ENCODE measurements around the gene RFTN1. TPM values are rescaled to one million over a fixed set of nuclear protein-coding genes. Genes with fewer than 3 reads are reported as not detected.
A peak's percentile ranks its signal among the peaks of the same experiment; 100 is the strongest.

RFTN1 gene
- total RNA-seq, 1 donor from 2014 or later, result 84.1 TPM

DNA sequence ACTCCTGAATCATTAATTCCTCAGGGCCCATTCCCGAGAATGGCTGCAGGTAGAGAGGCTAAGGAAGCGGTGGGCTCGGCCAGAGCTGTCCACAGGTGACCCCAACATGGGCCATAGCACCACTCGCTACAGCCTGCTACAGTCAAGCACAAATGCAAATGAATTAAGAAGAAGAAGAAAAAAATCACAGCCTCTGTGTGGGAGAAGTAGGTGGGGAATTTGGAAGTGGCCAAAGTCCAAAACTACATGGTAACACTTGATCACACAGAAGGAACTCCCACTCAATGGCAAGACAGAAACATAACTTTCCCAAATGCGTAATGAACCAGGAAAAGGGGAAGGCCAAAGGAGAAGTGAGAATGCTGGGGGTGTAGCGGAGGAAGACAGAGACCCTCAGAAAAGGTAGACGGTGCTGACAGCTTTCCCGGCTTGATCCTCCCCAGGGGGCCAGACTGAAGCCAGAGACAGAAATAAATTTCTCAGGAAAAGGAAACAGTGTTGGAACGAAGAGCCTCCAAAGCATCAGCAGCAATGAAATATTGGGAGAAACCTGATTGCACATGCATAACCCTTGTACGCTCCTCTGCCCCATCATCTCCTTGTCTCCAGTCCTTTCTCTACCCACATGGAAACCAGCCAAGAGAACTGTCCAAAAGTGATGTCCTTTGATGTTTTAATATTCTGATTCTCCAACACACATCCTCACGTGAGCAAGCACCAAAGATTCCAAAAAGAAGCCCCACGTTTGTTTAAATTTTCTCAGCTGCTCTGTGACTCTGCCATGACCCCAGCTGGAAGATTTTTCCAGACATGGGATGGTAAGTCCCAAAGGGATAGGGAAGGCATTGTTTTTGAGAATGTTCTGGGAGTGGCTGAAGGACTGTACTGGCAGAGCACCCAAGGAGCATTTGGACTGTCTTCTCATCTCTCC is 140.9 kb downstream of the RFTN1 start:
- no peak for DNase-seq (ENCODE audit: extremely low spot score, unreplicated experiment)
- peaks cover 50% of the 10 kb centered on the region for H3K4me1 Mint-ChIP-seq (ENCODE audit: unreplicated experiment)
- no peaks in the 10 kb centered on the region for H3K9me3 Mint-ChIP-seq (ENCODE audit: unreplicated experiment)
- TF ChIP-seq, protein P1, sequence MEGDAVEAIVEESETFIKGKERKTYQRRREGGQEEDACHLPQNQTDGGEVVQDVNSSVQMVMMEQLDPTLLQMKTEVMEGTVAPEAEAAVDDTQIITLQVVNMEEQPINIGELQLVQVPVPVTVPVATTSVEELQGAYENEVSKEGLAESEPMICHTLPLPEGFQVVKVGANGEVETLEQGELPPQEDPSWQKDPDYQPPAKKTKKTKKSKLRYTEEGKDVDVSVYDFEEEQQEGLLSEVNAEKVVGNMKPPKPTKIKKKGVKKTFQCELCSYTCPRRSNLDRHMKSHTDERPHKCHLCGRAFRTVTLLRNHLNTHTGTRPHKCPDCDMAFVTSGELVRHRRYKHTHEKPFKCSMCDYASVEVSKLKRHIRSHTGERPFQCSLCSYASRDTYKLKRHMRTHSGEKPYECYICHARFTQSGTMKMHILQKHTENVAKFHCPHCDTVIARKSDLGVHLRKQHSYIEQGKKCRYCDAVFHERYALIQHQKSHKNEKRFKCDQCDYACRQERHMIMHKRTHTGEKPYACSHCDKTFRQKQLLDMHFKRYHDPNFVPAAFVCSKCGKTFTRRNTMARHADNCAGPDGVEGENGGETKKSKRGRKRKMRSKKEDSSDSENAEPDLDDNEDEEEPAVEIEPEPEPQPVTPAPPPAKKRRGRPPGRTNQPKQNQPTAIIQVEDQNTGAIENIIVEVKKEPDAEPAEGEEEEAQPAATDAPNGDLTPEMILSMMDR (IDR thresholded peaks at IDR 0.05), result no peak
- no peak overlapping the region for H3K4me3 Mint-ChIP-seq (ENCODE audit: unreplicated experiment)
- peaks cover 53% of the 10 kb centered on the region for H3K36me3 Mint-ChIP-seq (ENCODE audit: unreplicated experiment)
- peak overlapping the region; percentile 17 for H3K27ac Mint-ChIP-seq (ENCODE audit: unreplicated experiment)
- H3K27me3 Mint-ChIP-seq (ENCODE audit: unreplicated experiment), result no peaks in the 10 kb centered on the region

DNA sequence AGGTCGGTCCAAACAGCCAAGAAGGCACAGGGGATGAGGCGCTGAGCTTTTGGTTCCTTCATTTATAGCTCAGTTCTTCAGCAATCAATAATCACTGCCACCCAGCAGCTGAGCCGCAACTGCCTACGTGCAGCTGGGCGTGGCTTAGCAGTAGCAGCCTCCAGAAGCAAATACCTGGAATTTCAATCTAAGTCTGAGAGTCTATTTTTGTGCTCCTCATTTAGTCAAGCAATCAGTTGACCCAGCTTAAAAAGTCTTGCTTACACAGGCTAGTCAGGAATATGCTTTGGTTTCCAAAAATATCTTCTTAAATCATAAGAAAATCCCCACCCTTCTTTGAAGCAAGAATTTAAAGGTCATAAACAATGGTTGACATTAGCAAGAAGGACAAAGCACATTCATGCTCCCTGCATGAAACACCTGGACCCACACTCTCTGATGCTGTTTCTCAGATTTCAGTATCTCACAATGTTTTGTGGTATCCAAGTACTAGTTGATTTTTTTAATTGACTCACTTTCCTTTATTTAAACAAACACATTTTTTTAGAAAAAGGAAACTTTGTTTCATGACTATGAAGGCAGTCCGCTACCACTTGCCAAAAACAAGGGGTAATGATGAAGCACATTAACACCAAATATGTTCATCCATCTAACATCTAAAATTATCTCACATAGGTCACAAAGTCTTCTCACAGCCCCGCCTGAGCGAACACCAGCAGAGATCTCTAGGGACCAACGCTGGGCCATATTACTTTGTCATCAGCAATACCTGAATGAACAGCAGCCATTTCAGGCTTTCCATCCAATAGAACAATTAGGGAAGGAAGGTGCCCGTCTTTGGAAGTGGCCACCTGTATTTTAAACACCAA is 142.4 kb downstream of the RFTN1 start:
- DNase-seq (ENCODE audit: extremely low spot score, unreplicated experiment), result no peak
- Mint-ChIP-seq H3K4me3 (ENCODE audit: unreplicated experiment) (no peak overlapping the region), H3K27me3 (ENCODE audit: unreplicated experiment) (no peaks in the 10 kb centered on the region), H3K4me1 (ENCODE audit: unreplicated experiment) (peaks cover 48% of the 10 kb centered on the region), H3K9me3 (ENCODE audit: unreplicated experiment) (no peaks in the 10 kb centered on the region), H3K27ac (ENCODE audit: unreplicated experiment) (no peak overlapping the region), H3K36me3 (ENCODE audit: unreplicated experiment) (peaks cover 57% of the 10 kb centered on the region)
- TF ChIP-seq, protein P1 (IDR thresholded peaks at IDR 0.05), result no peak

DNA sequence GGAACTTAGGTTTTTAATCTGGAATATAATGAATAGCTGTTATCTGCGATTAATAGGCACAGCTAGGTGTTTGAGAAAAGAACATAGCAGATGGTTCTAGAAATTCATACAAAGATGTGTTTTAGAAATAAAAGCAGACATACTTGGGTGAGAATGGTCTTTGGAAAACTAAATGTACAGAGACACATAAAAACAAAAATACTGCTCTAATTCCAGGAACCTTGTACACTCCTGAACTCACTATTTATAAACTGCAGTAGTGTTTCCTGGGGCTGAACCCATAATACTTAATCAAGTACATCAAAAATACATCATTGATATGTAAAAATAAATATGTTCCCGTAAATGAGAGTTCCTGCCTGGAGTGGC is 143.0 kb downstream of the RFTN1 start:
- TF ChIP-seq, protein P1 (IDR thresholded peaks at IDR 0.05), result no peak
- no peaks in the 10 kb centered on the region for H3K27me3 Mint-ChIP-seq (ENCODE audit: unreplicated experiment)
- no peak overlapping the region for H3K4me3 Mint-ChIP-seq (ENCODE audit: unreplicated experiment)
- H3K36me3 Mint-ChIP-seq (ENCODE audit: unreplicated experiment), result peaks cover 57% of the 10 kb centered on the region
- H3K27ac Mint-ChIP-seq (ENCODE audit: unreplicated experiment), result no peak overlapping the region
- no peak for DNase-seq (ENCODE audit: extremely low spot score, unreplicated experiment)
- peaks cover 48% of the 10 kb centered on the region for H3K4me1 Mint-ChIP-seq (ENCODE audit: unreplicated experiment)
- H3K9me3 Mint-ChIP-seq (ENCODE audit: unreplicated experiment), result no peaks in the 10 kb centered on the region

DNA sequence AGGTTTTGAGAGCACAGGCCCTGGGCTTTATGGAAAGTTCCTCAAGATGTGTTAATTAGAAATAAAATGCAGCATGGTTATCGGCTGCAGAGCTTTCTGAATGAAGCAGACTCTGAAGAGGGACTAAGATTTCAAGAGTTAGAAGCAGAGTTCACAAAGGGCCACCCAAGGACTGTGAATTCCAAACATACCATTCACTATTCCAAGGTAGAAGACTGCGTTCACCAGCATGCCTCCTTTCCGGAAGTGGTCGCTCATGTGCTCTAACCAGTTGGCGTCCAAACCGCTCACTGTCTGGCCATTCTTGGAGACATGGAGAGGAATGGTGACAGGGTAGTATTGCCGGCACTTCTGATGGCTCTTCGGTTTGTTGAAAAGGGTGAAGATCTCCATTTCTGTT is 143.6 kb downstream of the RFTN1 start:
- peaks cover 55% of the 10 kb centered on the region for H3K36me3 Mint-ChIP-seq (ENCODE audit: unreplicated experiment)
- H3K9me3 Mint-ChIP-seq (ENCODE audit: unreplicated experiment), result no peaks in the 10 kb centered on the region
- H3K4me1 Mint-ChIP-seq (ENCODE audit: unreplicated experiment), result peaks cover 49% of the 10 kb centered on the region
- H3K27me3 Mint-ChIP-seq (ENCODE audit: unreplicated experiment), result no peaks in the 10 kb centered on the region
- TF ChIP-seq, protein P1 (IDR thresholded peaks at IDR 0.05), result no peak
- H3K27ac Mint-ChIP-seq (ENCODE audit: unreplicated experiment), result peak overlapping the region; percentile 69
- DNase-seq (ENCODE audit: extremely low spot score, unreplicated experiment), result no peak
- H3K4me3 Mint-ChIP-seq (ENCODE audit: unreplicated experiment), result no peak overlapping the region

DNA sequence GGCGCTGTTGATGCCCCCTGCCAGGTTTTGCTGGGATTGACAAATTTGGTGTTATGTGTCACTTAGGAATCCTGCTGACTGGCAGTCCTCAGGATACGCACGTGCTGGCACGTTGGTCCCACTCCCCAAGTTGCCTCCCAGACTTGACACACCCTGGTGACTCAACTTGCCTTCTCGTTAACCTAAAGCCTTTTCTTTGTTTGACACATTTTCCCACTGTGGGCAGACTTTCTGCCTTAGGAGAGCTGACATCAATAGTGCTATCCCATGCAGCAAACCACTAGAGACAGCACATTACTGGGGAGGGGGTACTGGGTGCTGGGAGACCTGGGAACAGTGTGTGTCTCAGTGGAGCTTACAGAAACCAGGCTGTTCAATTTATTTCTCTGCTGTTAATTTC is 144.2 kb downstream of the RFTN1 start:
- H3K36me3 Mint-ChIP-seq (ENCODE audit: unreplicated experiment), result peaks cover 57% of the 10 kb centered on the region
- TF ChIP-seq, protein P1 (IDR thresholded peaks at IDR 0.05), result no peak
- no peak overlapping the region for H3K4me3 Mint-ChIP-seq (ENCODE audit: unreplicated experiment)
- H3K27ac Mint-ChIP-seq (ENCODE audit: unreplicated experiment), result peak overlapping the region; percentile 69
- H3K4me1 Mint-ChIP-seq (ENCODE audit: unreplicated experiment), result peaks cover 54% of the 10 kb centered on the region
- DNase-seq (ENCODE audit: extremely low spot score, unreplicated experiment), result no peak
- H3K27me3 Mint-ChIP-seq (ENCODE audit: unreplicated experiment), result no peaks in the 10 kb centered on the region
- H3K9me3 Mint-ChIP-seq (ENCODE audit: unreplicated experiment), result no peaks in the 10 kb centered on the region

Data from osteocyte (in vitro differentiated cells).